HG02642 (cell line): Measurements from ENCODE around the gene IRAK2.

ENCODE experiments used
- ATAC-seq: cut with Tn5 transposase; IDR thresholded peaks from one replicate; pipeline ENCODE4 v1.9.1; 2021; ENCODE audit warnings: mild to moderate bottlenecking; ENCODE audit not compliant: unreplicated experiment, poor library complexity

The IRAK2 gene

GRCh38 chr3:10292505-10293419, 128.0 kb downstream of the IRAK2 start, which contains the start of gene GHRL:
GHRL (minus strand) TSS chr3:10292947; CDS start chr3:10290180, 2,767 bp downstream.
- peak; percentile 78 for ATAC-seq
